Activated T-helper 1 cell treated with anti-CD3 and anti-CD28 coated beads, Interleukin-12 subunit alpha, Interleukin-12 subunit beta, Interleukin-2, Interleukin-4 antibody, amounts not matched to agents 30 ng/mL and 10 ng/mL and 1 ng/mL, durations not matched to agents 14 hours and 24 hours and 36 hours (primary cell): ENCODE measurements around the gene ABLIM1. TPM values are rescaled to one million over a fixed set of nuclear protein-coding genes. Genes with fewer than 3 reads are reported as not detected.

Experiments
- DNase-seq: peaks from one replicate; pipeline ENCODE4 v3.0.0; 2021; ENCODE audit warnings: low spot score
- H3K27ac Mint-ChIP-seq: one replicate; pipeline ENCODE4 v1.8.0; 2021; ENCODE audit warnings: mild to moderate bottlenecking, mixed read lengths
- H3K27me3 Mint-ChIP-seq: one replicate; pipeline ENCODE4 v1.8.0; 2022; ENCODE audit warnings: mild to moderate bottlenecking, moderate library complexity, mixed read lengths; ENCODE audit not compliant: insufficient read depth
- H3K36me3 Mint-ChIP-seq: one replicate; pipeline ENCODE4 v1.8.0; 2021; ENCODE audit warnings: low read depth, mixed read lengths
- H3K4me1 Mint-ChIP-seq: one replicate; pipeline ENCODE4 v1.8.0; 2021; ENCODE audit warnings: low read depth, mixed read lengths
- H3K4me3 Mint-ChIP-seq: one replicate; pipeline ENCODE4 v1.8.0; 2021; ENCODE audit warnings: mild to moderate bottlenecking, moderate library complexity, mixed read lengths
- H3K9me3 Mint-ChIP-seq: one replicate; pipeline ENCODE4 v1.8.0; 2021; ENCODE audit warnings: mixed read lengths
- intact Hi-C: fragments of 100-400 bp; cut with micrococcal nuclease; formaldehyde crosslinking; loops from one replicate; pipeline ENCODE4 v1.15.1; 2024
- total RNA-seq: library from RNA; stranded (reverse); gene quantifications from 2 replicates; pipeline ENCODE4 v1.2.3, GENCODE V29; 2022

ABLIM1 gene
- total RNA-seq, 1 donor from 2014 or later = 14.2 TPM

DNA sequence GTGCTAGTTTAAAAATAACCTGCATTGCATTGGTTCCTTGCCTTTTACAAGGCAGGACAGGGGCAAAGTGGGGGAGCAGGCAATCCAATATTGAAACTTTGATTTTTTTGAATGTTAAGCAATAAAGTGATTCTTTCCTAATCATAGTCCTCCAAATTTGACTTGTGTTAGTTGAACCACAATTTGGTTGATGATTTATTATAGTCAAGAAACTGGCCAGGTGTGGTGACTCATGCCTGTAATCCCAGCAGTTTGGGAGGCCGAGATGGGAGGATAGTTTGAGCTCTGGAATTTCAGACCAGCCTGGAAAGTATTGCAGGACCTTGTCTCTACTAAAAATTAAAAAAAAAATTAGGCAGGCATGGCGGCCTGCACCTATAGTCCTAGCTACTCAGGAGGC, 27.9 kb upstream of the ABLIM1 start:
- no peak overlapping the region for H3K27ac Mint-ChIP-seq
- no peaks in the 10 kb centered on the region for H3K4me1 Mint-ChIP-seq
- no peaks in the 10 kb centered on the region for H3K9me3 Mint-ChIP-seq
- intact Hi-C loops = no loop called here
- H3K27me3 Mint-ChIP-seq = peaks cover 12% of the 10 kb centered on the region
- no peak for DNase-seq
- no peaks in the 10 kb centered on the region for H3K36me3 Mint-ChIP-seq
- H3K4me3 Mint-ChIP-seq = no peak overlapping the region

DNA sequence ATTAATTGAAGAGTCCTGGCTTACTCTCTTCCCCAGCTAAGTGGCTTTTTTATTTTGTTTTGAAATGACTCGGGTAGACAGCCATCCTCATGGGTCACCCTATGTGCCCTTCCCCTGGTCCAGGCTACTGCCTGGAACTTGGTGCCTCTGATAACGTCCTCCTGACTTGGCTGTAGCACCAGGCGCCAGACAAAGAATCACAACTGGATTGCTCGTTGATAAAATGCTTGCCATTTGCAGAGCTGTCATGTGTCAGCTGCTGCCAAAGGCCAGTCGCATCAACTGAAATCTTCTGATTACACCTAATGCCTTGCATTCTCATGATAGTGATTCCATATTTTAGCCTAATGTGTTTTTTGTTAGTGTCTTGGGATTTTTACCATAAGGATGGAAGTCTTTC, 27.4 kb upstream of the ABLIM1 start:
- Mint-ChIP-seq H3K27me3 (peaks cover 12% of the 10 kb centered on the region), H3K4me1 (no peaks in the 10 kb centered on the region), H3K36me3 (no peaks in the 10 kb centered on the region), H3K4me3 (no peak overlapping the region), H3K27ac (no peak overlapping the region), H3K9me3 (no peaks in the 10 kb centered on the region)
- intact Hi-C loops = no loop called here
- DNase-seq = no peak

DNA sequence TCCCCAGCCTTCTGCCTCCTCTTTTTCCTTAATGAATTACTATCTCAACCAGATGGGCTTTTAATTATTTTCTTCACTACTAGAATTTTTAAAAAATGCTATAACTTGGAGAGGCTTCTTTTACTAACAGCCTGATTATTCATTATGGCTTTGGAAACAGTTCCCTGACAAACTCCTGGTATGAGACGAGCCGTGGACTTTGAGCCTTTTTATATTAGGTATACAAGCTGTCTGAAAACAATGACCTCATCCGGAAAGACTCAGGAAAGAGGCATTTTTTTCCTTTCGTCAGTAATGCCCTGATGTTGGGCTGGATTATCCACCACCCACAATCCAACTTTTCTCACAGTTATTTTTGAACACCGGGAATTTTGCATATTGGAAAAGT, 26.7 kb upstream of the ABLIM1 start:
- Mint-ChIP-seq H3K4me3 (no peak overlapping the region), H3K27me3 (peaks cover 14% of the 10 kb centered on the region), H3K36me3 (no peaks in the 10 kb centered on the region), H3K27ac (no peak overlapping the region), H3K9me3 (no peaks in the 10 kb centered on the region), H3K4me1 (no peaks in the 10 kb centered on the region)
- no peak for DNase-seq
- intact Hi-C loops = no loop called here

DNA sequence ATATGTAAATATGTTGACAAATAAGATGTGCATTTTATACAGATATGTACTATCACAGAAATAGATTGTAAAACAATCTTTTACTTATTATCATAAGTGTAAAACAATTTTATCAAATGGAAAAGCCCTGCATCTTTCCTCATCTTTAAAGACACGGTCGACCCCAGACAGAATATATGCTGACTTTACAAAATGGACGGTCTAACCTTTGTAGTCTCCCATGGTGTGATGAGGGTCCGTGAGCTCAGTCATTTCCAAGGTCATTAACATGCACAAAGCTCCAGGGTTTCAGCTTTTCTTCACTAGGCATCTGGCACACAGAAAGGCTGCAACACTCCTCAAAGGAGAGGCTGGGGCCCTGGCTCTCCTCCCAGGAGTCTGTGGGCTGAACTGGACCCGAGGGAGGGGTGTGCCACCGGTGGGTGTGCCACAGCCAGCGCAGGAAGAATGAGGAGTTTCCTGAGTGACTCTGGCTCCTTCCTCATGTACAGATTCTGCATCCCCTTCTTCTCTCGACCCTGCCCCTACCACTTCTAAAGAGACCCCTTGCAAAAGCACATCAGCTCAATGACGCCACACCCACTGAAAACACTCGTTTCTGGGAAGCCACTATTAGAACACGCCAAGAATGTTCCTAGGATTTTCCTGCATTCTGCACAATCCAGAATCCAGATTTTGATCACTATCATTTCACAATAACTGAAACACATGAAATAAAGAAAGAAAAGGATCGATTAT, 26.2 kb upstream of the ABLIM1 start:
- no peak overlapping the region for H3K4me3 Mint-ChIP-seq
- H3K36me3 Mint-ChIP-seq = no peaks in the 10 kb centered on the region
- intact Hi-C loops = no loop called here
- no peaks in the 10 kb centered on the region for H3K4me1 Mint-ChIP-seq
- no peak for DNase-seq
- H3K27ac Mint-ChIP-seq = no peak overlapping the region
- H3K9me3 Mint-ChIP-seq = no peaks in the 10 kb centered on the region
- H3K27me3 Mint-ChIP-seq = peaks cover 14% of the 10 kb centered on the region

DNA sequence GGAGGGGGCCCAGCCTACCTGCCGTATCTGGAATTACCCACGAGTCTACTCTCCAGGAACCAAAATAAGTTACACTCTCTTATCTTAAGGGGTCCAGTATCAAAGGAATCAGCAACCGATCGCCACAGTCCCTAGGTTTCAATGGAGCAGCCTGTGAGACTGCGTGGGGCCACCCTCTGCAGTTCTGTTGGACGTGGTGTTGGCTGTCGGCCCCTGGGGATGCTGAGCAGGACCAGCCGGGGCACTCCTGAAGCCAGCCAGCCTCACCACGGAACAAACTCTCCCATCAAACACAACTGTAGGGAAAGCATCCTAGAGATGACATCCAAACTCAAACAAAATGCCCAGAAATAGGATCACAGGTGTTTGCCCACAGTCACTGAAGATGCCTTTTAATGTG, 25.5 kb upstream of the ABLIM1 start:
- intact Hi-C loops = no loop called here
- peaks cover 14% of the 10 kb centered on the region for H3K27me3 Mint-ChIP-seq
- H3K4me1 Mint-ChIP-seq = no peaks in the 10 kb centered on the region
- H3K4me3 Mint-ChIP-seq = no peak overlapping the region
- H3K9me3 Mint-ChIP-seq = no peaks in the 10 kb centered on the region
- no peak for DNase-seq
- no peaks in the 10 kb centered on the region for H3K36me3 Mint-ChIP-seq
- H3K27ac Mint-ChIP-seq = no peak overlapping the region

DNA sequence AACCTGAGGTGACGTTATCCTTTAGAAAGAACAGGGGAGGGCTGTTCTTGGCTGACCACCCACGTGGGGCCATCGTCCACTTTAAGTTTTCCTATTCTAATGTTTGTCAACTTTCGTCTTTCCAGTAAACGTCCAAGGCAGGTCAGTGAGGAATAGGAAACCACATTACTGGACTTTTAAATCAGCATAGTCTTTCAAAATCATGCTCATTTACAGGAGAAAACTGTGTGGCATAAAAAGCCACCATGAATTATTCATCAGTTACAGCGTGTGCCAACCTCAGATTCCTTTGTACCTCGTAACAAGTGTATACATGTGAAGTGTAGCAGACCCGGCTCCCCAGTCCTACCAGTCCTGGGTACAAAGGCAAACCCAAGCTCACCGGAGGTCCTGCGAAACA, 25.1 kb upstream of the ABLIM1 start:
- Mint-ChIP-seq H3K36me3 (no peaks in the 10 kb centered on the region), H3K4me1 (no peaks in the 10 kb centered on the region), H3K27me3 (peaks cover 14% of the 10 kb centered on the region), H3K4me3 (no peak overlapping the region), H3K27ac (no peak overlapping the region), H3K9me3 (no peaks in the 10 kb centered on the region)
- no peak for DNase-seq
- intact Hi-C loops = no loop called here

DNA sequence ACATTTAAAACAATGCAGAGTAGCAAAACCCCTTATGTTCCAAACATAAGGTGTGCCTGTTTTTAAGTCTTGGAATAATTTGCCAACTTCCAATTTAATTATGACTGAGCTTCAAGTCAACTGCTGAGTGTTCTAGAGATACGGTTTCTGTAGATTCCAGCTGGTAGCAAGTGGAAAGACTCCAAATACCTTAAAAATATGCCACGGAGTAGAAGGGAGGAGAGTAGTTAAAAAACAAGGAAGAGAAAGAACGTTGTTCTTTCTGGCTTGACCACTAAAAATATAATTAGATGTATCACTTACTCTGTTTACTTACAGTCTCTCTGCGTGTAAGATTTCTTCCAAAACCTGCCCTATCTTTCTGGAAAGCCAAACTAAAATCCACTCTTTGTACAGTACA, 24.5 kb upstream of the ABLIM1 start:
- Mint-ChIP-seq H3K4me1 (no peaks in the 10 kb centered on the region), H3K36me3 (no peaks in the 10 kb centered on the region), H3K4me3 (no peak overlapping the region), H3K27ac (no peak overlapping the region), H3K27me3 (peaks cover 14% of the 10 kb centered on the region), H3K9me3 (no peaks in the 10 kb centered on the region)
- intact Hi-C loops = no loop called here
- DNase-seq = no peak

DNA sequence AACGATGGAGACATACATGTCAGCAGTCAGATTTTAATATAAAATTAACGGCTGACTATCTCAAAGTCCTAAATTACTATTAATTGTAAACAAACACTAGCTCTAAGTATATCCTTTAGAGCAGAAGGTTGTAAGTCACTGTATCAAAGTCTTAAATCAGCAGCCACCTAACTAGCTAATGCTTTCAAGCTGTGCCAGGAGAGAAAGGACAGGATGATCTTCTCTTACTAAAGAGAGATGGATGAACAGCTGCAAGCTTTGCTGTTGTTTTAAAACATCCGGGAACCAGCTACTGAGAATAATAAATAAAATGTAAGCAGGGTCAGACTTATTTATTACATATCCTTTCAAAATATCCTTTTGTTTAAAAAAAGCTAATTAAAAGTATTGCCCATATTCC, 24.0 kb upstream of the ABLIM1 start:
- Mint-ChIP-seq H3K4me1 (no peaks in the 10 kb centered on the region), H3K4me3 (no peak overlapping the region), H3K27me3 (peaks cover 11% of the 10 kb centered on the region), H3K27ac (no peak overlapping the region), H3K9me3 (no peaks in the 10 kb centered on the region), H3K36me3 (no peaks in the 10 kb centered on the region)
- DNase-seq = no peak
- intact Hi-C loops = no loop called here

DNA sequence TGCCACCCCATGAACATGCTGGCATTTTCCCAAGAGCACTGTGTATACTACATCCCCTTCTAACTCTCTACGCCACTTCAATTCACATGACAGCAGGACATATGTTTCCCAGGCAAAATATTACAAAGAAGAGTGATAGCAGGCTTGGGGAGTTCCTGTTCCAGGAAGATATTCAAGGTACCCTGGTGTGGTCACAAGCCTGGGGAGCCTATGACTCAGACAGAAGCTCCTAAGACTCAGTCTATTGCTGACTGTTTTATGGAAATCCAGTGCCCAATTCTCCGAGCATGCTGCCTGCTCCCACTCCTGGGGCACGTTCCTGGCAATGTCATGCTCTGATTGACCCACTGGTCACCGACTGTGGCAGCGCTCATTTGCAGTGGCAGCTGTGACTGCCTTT, 23.5 kb upstream of the ABLIM1 start:
- Mint-ChIP-seq H3K9me3 (no peaks in the 10 kb centered on the region), H3K27ac (no peak overlapping the region), H3K4me3 (no peak overlapping the region), H3K27me3 (peaks cover 9% of the 10 kb centered on the region), H3K36me3 (no peaks in the 10 kb centered on the region), H3K4me1 (no peaks in the 10 kb centered on the region)
- DNase-seq = no peak
- intact Hi-C loops = no loop called here

DNA sequence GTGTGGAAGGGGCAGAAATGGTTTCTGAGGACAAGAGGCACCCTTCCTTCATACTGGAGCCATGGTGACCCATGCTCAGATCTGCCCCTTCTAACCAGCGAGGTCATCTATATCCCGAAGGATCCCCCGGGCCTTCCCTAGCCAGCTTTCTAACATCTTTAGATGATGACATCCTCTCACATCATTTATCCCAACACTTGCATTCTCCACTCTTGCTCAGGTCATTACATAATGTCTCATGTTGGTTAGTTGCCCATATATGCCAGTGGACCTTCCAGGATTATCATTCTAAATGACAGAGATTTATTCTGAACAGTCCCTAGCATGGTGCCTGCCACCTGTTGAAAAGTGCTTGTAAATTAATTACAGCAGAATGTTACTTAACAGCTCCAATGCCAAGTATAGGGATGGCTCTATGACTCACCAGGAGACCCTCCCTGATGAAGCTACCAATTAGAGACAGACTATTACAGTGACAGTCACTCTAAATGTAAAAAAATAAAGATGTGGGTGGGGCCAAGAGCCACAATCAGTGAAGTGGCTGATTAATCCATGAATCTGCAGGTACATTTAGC, 22.6 kb upstream of the ABLIM1 start:
- no peak for DNase-seq
- intact Hi-C loops = no loop called here
- Mint-ChIP-seq H3K27me3 (peaks cover 9% of the 10 kb centered on the region), H3K36me3 (no peaks in the 10 kb centered on the region), H3K4me1 (no peaks in the 10 kb centered on the region), H3K9me3 (no peaks in the 10 kb centered on the region), H3K27ac (no peak overlapping the region), H3K4me3 (no peak overlapping the region)

DNA sequence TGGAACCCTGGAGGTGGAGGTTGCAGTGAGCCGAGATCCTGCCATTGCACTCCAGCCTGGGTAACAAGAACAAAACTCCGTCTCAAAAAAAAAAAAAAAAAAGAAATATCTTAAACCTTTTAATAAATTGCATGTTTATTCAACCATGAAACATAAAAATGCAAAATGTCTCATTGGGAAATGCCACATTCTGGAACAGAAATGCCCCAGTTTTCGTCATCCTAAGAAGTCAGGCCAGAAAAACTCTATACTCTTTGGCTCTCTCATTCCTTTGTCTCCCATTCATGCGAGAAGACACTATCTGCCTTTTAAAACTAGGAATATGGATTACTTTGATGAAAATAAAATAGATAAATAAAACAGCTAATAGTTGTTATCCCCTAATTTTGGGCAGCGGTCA, 21.5 kb upstream of the ABLIM1 start:
- Mint-ChIP-seq H3K27me3 (peaks cover 9% of the 10 kb centered on the region), H3K36me3 (no peaks in the 10 kb centered on the region), H3K27ac (no peak overlapping the region)

DNA sequence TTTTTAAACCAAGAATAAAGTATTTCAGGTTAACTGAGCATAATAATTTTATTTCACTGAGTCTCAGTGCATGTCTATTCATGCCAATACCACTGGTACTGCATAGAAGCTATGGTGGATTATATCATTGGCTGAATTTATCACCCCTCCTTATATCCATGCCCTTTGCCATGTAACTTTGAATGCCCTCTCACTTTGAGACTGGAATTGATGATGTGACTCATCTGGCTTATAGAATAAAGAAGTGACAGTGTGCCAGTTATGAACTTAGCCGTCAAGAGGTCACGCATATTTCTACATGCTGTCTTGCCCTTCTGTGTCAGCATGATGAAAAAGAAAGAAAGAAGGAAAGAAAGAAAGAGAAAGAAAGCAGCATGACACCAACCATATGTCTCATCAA, 20.7 kb upstream of the ABLIM1 start:
- DNase-seq = no peak
- Mint-ChIP-seq H3K9me3 (no peaks in the 10 kb centered on the region), H3K27me3 (peaks cover 7% of the 10 kb centered on the region), H3K4me1 (no peaks in the 10 kb centered on the region), H3K4me3 (no peak overlapping the region), H3K36me3 (no peaks in the 10 kb centered on the region), H3K27ac (no peak overlapping the region)
- intact Hi-C loops = no loop called here

More for the DNA sequence above, 21.5 kb upstream of the ABLIM1 start:
- DNase-seq = no peak
- Mint-ChIP-seq H3K9me3 (no peaks in the 10 kb centered on the region), H3K4me1 (no peaks in the 10 kb centered on the region), H3K4me3 (no peak overlapping the region)
- intact Hi-C loops = no loop called here

DNA sequence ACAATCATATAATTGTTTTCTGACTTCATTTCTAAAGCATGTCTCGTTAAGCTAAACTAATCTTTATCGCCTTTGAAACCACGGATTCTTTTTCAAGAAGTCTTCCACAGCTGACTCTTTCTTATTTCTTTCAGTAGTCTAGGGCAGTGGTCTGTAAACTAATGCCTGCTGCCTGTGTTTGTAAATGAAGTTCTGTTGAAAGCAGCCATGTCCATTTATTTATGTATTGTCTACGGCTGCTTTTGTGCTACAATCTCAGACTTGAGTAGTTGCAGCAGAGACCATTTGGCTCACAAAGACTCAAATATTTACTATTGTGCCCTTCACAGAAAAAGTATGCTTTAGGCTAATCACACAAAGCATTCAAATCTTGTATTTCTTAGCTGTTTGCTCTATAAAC, 20.3 kb upstream of the ABLIM1 start:
- Mint-ChIP-seq H3K4me1 (no peaks in the 10 kb centered on the region), H3K27ac (no peak overlapping the region)
- intact Hi-C loops = no loop called here

DNA sequence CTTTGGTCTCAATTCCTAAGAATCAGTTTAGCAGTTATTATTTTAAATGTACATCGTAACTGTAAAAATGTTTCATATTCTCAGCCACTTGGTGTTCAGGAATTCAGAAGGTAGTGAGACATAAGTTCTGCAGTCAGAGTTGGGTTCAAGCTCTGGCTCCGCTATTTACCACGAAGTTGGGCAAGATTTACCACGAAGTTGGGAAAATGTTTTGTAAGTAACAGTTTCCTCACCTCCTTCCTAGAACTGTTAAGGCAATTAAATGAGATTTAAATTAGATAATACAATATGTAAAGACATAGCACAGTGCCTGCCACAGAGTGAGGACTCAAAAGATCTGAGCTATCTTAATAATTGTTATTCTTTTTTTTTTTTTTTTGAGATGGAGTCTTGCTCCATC, 16.3 kb upstream of the ABLIM1 start:
- H3K9me3 Mint-ChIP-seq = no peaks in the 10 kb centered on the region
- DNase-seq = no peak
- no peak overlapping the region for H3K27ac Mint-ChIP-seq
- intact Hi-C loops = no loop called here
- no peaks in the 10 kb centered on the region for H3K4me1 Mint-ChIP-seq
- peaks cover 16% of the 10 kb centered on the region for H3K27me3 Mint-ChIP-seq
- no peak overlapping the region for H3K4me3 Mint-ChIP-seq
- no peaks in the 10 kb centered on the region for H3K36me3 Mint-ChIP-seq

More for the DNA sequence above, 20.3 kb upstream of the ABLIM1 start:
- Mint-ChIP-seq H3K4me3 (no peak overlapping the region), H3K9me3 (no peaks in the 10 kb centered on the region), H3K27me3 (peaks cover 7% of the 10 kb centered on the region), H3K36me3 (no peaks in the 10 kb centered on the region)
- no peak for DNase-seq
